NCI-H2107 (cell line): Measurements from ENCODE around the gene RFX1.
"Not testable (repeated sequence)": the region's sequence is repeated elsewhere in the genome, so short reads cannot be mapped to it uniquely, and the experiment has no call there.

Experiments used
- DNase-seq: peaks from one replicate; lab custom pipeline; 2025; lab: John Stamatoyannopoulos, UW

RFX1 gene

DNA sequence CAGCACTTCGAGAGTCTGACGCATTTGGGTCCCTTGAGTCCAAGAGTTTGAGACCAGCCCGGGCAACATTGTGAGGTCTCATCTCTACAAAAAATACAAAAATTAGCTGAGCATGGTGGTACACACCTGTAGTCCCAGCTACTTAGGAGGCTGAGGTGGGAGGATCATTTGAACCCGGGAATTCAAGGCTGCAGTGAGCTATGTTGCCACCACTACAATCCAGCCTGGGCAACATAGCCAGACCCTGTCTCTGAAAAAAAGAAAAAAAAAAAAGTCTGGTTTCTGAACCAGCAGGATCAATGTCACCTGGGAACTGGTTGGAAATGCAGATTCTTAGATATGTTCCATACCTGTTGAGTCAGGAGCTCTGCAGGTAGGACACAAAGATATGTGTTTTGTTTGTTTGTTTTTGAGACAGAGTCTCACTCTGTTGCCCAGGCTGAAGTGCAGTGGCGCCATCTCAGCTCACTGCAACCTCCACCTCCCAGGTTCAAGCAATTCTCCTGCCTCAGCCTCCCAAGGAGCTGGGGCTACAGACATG lies 20.6 kb upstream of the RFX1 start:
- not testable (repeated sequence) for DNase-seq

GRCh38 chr19:14023404-14024235 lies 17.5 kb upstream of the RFX1 start:
- DNase-seq: no peak

DNA sequence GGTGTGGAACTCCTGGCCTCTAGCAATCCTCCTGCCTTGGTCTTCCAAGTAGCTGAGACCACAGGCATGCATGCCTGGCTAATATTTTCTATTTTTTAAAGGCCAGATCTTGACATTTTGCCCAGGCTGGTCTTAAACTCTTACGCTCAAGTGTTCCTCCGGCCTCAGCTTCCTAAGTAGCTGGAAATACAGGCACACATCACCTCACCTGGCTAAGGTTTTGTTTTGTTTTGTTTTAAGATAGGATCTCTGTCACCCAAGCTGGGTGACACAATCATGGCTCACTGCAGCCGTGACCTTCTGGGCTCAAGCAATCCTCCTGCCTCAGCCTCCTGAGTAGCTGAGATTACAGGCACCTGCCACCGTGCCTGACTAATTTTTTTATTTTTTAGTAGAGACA lies 16.3 kb upstream of the RFX1 start:
- DNase-seq: no peak

DNA sequence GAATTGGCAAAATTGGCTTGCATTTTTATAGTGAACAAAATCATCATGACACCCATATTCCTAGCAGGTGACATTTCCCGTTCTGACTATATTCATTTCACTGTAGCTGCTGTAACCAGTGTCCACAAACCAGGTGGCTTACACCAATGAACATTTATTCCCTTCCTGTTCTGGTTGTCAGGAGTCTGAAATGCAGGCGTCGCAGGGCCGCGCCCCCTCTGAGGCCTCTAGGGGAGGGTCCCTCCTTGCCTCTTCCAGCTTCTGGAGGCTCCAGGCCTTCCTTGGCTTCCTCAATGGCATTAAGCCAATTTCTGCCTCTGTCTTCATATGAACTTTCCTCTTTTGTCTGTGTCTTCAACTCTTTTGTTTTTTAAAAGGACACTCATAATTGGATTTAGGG lies 15.4 kb upstream of the RFX1 start:
- DNase-seq: no peak

DNA sequence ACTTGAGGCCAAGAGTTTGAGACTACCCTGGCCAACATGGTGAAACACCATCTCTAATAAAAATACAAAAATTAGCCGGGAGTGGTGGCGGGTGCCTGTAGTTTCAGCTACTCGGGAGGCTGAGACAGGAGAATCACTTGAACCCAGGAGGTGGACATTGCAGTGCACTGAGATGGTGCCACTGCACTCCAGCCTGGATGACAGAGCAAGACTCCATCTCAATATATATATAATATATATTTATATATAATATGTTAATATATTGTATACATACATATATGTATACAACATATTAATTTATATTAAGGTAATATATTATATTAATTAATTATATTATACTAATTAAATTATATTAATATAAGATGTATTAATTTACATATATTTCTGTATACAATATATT lies 13.6 kb upstream of the RFX1 start:
- not testable (repeated sequence) for DNase-seq

DNA sequence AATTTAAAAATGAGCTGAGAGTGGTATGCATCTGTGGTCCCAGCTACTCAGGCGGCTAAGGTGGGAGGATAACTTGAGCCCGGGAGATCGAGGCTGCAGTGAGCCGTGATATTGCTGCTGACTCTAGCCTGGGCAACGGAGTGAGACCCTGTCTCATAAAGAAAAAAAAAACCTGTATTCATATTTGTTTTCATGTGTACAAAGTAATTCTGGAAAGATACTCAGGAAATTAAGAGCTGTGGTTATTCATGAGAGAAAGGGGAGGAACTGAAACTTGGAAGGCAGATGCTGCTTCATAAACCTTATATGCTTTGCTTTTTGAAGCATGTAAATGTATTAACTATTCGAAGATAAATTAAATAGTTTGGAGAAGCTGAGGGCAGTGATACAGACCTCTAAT lies 13.0 kb upstream of the RFX1 start:
- no peak for DNase-seq

DNA sequence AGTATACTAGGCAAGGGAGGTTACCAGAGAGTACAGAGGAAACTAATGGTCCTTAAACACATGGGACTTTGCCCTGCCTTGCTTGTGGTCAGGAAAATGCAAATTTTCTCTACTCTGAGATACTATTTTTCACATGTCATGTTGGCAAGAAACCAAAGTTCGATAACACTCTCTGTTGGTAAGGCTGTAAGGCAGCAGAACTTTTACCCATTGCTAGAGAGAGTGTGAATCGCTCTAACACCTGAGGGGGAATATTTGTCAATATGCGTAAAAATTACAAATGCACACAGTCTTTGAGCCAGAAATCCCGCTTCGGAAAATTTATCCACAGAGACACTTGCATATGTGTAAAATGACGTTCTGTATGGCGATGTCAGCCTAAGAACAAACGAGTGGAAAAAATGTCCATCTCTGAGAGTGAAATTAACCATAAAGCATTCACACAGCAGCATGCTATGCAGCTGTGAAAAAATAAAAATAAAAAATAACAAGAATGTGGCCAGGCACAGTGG lies 9.5 kb upstream of the RFX1 start:
- DNase-seq: no peak

DNA sequence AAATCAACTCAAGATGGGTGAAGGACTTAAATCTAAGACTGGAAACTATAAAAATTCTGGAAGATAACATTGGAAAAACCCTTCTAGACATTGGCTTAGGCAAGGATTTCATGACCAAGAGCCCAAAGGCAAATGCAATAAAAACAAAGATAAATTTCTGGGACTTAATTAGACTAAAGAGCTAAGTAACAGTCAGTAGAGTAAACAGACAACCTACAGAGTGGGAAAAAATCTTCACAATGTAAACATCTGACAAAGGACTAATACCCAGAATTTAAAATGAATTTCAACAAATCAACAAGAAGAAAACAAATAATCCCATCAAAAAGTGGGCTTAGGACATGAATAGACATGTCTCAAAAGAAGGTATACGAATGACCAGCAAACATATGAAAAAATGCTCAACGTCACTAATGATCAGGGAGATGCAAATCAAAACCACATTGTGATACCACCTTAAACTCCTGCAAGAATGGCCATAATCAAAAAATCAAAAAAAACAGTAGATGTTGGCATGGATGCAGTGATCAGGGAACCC lies 6.3 kb upstream of the RFX1 start:
- DNase-seq: no peak

- peak; percentile 89 for DNase-seq
Measured at GRCh38 chr19:14006766-14007562, 844 bp upstream of the RFX1 start.

DNA sequence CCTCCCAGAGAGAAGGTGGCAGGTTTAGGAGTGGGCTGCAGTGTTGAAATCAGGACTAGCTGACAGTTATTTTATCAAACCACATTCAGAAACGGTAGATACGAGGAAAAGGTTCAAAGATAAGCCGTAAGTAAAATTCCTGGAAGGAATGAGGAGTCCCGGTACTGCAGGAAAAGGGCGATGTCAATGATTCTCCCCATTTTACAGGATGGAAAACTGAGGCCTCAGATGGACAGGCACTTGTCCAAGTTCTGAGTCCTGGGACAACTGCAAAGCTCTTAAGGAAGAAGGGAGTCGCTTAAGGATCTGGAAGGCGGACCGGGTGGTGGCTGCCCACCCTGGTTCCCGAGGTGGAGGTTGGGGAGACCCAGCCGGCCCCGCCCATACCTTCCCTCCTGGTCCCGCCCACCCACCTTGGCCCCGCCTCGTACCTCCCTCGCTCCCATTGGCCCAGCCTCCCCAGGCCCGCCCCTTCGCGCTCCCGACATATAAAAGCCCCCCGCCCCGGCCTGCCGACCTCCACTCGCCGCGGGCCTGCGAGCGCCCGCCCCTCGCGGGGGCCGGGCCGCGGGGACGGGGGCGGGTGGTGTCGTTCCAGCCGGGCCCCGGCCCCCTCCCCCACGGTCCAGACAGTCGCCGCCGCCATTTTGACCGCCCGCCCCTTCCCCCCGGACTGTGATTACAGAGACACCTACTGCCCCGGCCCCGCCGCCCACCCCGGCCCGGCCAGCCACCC lies 603 bp downstream of the RFX1 start:
- DNase-seq: peak; percentile 79

DNA sequence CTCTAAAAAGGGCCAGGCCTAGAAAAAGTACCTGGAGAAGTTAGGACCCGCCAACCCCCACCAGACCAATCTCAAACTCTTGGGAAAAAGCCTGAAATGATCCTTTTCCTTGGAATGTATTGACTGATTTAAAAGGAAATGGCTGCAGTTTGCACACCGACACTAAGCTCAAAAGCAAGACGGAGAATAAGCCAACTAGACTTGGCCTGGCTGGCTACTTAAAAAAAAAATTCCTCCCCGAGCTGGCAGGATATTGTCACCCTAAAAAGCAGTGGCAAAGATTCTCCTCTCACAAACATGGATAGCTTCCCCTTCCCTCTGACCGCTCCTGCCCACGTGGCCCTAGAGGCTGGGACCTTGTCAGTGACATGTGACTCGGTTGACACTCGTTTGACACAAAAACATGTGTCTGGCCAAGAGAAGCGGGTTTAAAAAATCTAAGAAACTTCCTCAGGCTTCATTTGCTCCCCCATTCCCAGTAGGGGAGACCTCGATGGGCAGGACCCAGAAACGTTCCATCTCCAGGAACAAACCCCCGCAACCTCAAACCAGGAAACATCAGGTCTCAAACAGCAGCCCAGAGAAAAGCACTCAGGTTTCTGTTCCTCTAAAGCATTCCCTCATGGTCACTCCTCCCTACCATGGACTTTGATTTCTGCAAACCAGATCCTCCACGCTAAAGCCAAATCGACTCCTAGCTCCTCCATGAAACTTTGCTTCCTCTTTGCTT lies 1.3 kb downstream of the RFX1 start:
- DNase-seq: no peak

DNA sequence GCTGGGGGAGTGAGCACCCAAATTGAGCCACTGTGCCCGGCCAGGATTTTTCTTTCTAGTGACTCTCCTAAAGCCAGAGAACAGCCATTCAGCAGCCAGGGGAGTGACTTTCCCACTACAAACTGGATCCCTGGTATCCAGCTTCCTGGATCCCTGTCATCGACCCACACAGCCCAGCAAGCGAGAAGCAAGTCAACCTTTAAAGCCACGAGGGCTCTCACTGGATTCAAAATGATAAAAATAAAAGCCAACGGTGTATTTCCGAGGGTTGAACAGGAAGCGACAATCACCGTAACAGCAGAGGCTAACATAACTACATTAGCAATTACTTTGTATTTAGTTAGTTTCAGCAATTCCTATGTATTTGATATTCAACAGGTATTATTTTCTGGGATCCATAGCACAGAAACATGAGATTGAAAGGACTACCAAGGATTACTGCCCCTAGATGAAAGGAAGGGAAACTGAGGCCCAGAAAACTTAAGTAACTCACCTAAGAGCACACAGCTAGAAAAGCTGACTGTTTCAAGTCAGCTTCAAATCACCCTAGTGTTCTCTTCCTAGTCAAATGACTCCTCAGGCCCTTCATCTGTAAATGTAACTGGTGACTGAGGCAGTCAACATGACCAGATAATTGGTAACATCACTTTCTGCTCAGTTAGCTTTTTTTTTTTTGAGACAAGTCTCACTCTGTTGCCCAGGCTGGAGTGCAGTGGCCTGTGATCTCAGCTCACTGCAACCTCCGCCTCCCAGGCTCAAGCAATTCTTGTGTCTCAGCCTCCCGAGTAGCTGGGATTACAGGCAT lies 2.7 kb downstream of the RFX1 start:
- DNase-seq: no peak

- DNase-seq: no peak
Measured at GRCh38 chr19:14002571-14003250, 3.4 kb downstream of the RFX1 start.

- no peak for DNase-seq
Measured at GRCh38 chr19:14000691-14001375, 5.3 kb downstream of the RFX1 start.

DNA sequence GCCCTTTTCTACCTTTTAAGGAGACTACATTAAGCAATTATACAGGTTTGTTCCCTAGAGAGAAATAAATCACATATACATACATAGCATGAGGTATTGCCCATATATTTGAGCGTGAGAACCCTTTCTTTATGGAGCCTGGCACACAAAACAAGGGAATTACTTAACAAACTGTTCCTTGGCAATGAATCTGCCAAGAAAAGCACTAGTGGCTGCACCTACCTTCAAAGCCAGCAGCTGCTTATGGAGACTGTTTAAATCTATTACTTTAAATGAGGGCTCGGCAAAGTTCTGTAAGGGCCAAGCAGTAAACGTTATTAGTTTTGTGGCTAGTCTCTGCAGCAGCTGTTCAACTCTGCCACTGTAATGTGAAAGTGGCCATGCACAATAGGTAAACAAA lies 7.0 kb downstream of the RFX1 start:
- no peak for DNase-seq

- DNase-seq: no peak
Measured at GRCh38 chr19:13998426-13998825, 7.7 kb downstream of the RFX1 start.

DNA sequence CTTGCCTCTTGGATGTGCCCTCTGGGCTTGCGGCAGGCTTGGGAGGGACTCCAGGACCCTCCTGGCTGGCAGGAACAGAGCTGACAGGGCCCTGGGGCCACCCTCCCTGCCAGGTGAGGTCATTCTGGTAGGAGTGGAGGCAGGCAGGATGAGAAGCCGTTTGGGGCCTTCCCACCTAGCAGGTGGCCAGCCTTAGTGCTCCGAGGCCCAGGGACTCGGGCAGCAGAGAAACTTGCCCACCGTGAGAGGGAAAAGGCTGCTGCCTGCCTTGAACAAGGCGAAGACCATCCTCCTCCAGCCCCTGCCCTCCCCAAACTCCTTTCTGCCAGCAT lies 8.5 kb downstream of the RFX1 start:
- no peak for DNase-seq

DNA sequence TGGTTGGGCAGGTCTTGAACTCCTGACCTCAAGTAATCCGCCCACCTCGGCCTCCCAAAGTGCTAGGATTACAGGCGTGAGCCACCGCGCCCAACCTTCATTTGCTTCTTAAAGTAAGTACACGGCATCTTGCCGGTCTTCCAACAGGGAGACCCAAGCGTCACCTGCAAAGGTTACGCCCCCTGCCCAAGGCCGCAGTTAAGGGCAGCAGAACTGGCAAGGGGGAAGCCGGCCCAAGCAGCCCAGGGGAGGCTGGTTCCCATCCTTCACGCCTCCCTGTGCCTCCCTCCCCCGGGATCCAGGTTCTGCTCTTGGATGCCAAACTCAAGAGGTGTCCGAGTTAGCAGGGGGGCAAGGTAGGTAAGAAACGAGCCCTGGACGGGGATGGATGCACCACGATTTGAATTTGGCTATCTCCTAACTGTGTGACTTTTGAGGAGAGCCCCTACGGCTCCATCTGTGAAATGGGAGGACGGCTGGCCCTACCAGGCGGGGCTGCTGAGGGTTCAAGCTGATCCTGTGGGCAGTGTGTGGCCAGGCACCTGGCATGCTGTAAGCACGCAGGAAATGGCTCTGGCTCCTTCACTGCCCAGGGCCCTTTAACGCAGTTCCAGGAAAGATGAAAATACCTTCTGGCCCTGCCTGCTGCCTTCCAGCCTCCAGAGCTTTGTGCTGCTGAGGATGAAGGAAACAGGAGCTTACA lies 9.0 kb downstream of the RFX1 start:
- no peak for DNase-seq
